Neural cell (in vitro differentiated cells): ENCODE measurements around the gene PEAK1. TPM values are rescaled to one million over a fixed set of nuclear protein-coding genes. Genes with fewer than 3 reads are reported as not detected.
"Not testable (repeated sequence)": the region's sequence is repeated elsewhere in the genome, so short reads cannot be mapped to it uniquely, and the experiment has no call there.

Experiments
- H2AFZ ChIP-seq: fragments of 200-600, 300-800 bp; sonication (generic), shearing (Covaris generic); 2 replicates; pipeline ENCODE4 v1.6.0; 2014; ENCODE audit warnings: low read depth, mild to moderate bottlenecking, antibody characterized with exemption, low read length, moderate library complexity
- H3F3A ChIP-seq: fragments of 200-600 bp; shearing (Covaris generic); 2 replicates; pipeline ENCODE4 v1.6.1; 2016; ENCODE audit warnings: mild to moderate bottlenecking, moderate library complexity, mixed read lengths, antibody characterized with exemption, low read length; ENCODE audit not compliant: insufficient read depth, poor library complexity, severe bottlenecking
- H3K27ac ChIP-seq: fragments of 200-600, 300-800 bp; sonication (generic), shearing (Covaris generic); 2 replicates; pipeline ENCODE4 v1.5.1; 2014; ENCODE audit warnings: mild to moderate bottlenecking, low read length, moderate library complexity
- H3K27me3 ChIP-seq: fragments of 300-800, 200-600 bp; sonication (generic), shearing (Covaris generic); 2 replicates; pipeline ENCODE4 v1.6.0; 2014; ENCODE audit warnings: mild to moderate bottlenecking, low read depth, low read length, moderate library complexity; ENCODE audit not compliant: insufficient read depth
- H3K36me3 ChIP-seq: fragments of 300-800, 200-600 bp; sonication (generic), shearing (Covaris generic); 2 replicates; pipeline ENCODE4 v1.5.1; 2014; ENCODE audit warnings: mild to moderate bottlenecking, antibody characterized with exemption, low read length, moderate library complexity; ENCODE audit not compliant: insufficient read depth
- H3K4me2 ChIP-seq: fragments of 300-800, 200-600 bp; sonication (generic), shearing (Covaris generic); 2 replicates; pipeline ENCODE4 v1.6.0; 2014; ENCODE audit warnings: mild to moderate bottlenecking, low read length
- H3K4me3 ChIP-seq: fragments of 300-800, 200-600 bp; sonication (generic), shearing (Covaris generic); 2 replicates; pipeline ENCODE4 v1.5.1; 2014; ENCODE audit warnings: mild to moderate bottlenecking, low read length, moderate library complexity
- H3K79me2 ChIP-seq: fragments of 200-600 bp; shearing (Covaris generic); replicated peaks from 2 replicates; pipeline ENCODE4 v1.6.0; 2014; ENCODE audit warnings: mild to moderate bottlenecking, low read length, moderate library complexity; ENCODE audit not compliant: insufficient read depth
- H3K9ac ChIP-seq: fragments of 300-800, 200-600 bp; sonication (generic), shearing (Covaris generic); 2 replicates; pipeline ENCODE4 v1.6.1; 2016; ENCODE audit warnings: mild to moderate bottlenecking, low read length, mixed read lengths
- H3K9me2 ChIP-seq: fragments of 200-600 bp; shearing (Covaris generic); 2 replicates; pipeline ENCODE4 v1.6.1; 2016; ENCODE audit warnings: mild to moderate bottlenecking, low read length, mixed read lengths; ENCODE audit not compliant: insufficient read depth
- H3K9me3 ChIP-seq: fragments of 200-600, 300-800 bp; sonication (generic), shearing (Covaris generic); 2 replicates; pipeline ENCODE4 v1.6.1; 2016; ENCODE audit warnings: mild to moderate bottlenecking, mixed run types, low read length, moderate library complexity, mixed read lengths
- H4K20me1 ChIP-seq: fragments of 200-600 bp; shearing (Covaris generic); 2 replicates; pipeline ENCODE4 v1.6.1; 2016; ENCODE audit warnings: mild to moderate bottlenecking, mixed run types; ENCODE audit not compliant: insufficient read depth
- CTCF ChIP-seq: fragments of 450-650 bp; IDR thresholded peaks from 2 replicates; pipeline ENCODE4 v1.5.1; 2014; ENCODE audit warnings: antibody characterized with exemption, mild to moderate bottlenecking, moderate library complexity; ENCODE audit not compliant: poor library complexity, severe bottlenecking
- EP300 ChIP-seq: fragments of 450-650 bp; conservative IDR thresholded peaks from 2 replicates; pipeline ENCODE4 v1.6.1; 2014; ENCODE audit warnings: antibody characterized with exemption, mild to moderate bottlenecking, moderate library complexity; ENCODE audit not compliant: poor library complexity, severe bottlenecking
- EZH2 ChIP-seq: fragments of 200-600, 300-800 bp; shearing (Covaris generic), sonication (generic); IDR thresholded peaks from 2 replicates; pipeline ENCODE4 v1.6.1; 2014; ENCODE audit warnings: antibody characterized with exemption, low read length, borderline replicate concordance, mild to moderate bottlenecking; ENCODE audit not compliant: insufficient read depth, poor library complexity, severe bottlenecking
- MXI1 ChIP-seq: fragments of 450-650 bp; conservative IDR thresholded peaks from 2 replicates; pipeline ENCODE4 v1.6.1; 2014; ENCODE audit warnings: antibody characterized with exemption, mild to moderate bottlenecking; ENCODE audit not compliant: poor library complexity, severe bottlenecking
- POLR2AphosphoS5 ChIP-seq: IDR thresholded peaks from 2 replicates; pipeline ENCODE4 v1.6.1; 2012
- RAD21 ChIP-seq: fragments of 450-650 bp; conservative IDR thresholded peaks from 2 replicates; pipeline ENCODE4 v1.6.1; 2014; ENCODE audit warnings: antibody characterized with exemption, mild to moderate bottlenecking, moderate library complexity
- REST ChIP-seq: IDR thresholded peaks from 2 replicates; pipeline ENCODE4 v1.6.1; 2012; ENCODE audit warnings: borderline replicate concordance
- SMC3 ChIP-seq: fragments of 450-650 bp; conservative IDR thresholded peaks from 2 replicates; pipeline ENCODE4 v1.6.1; 2014; ENCODE audit warnings: antibody characterized with exemption, mild to moderate bottlenecking, moderate library complexity; ENCODE audit not compliant: poor library complexity
- TAF1 ChIP-seq: IDR thresholded peaks from 2 replicates; pipeline ENCODE4 v1.6.1; 2012; ENCODE audit warnings: low read depth
- polyA plus RNA-seq: library from polyadenylated mRNA; depleted of rRNA; stranded (reverse); fragments of >200 nt; gene quantifications from 2 replicates; pipeline ENCODE4 v1.2.3, GENCODE V29; 2014

Gene PEAK1
- polyA plus RNA-seq, 1 donor from 2014 or later = 5.8 TPM

GRCh38 chr15:77185242-77185785 is 234.6 kb downstream of the PEAK1 start:
- Histone ChIP-seq H2AFZ (no peak overlapping the region), H3K9me3 (no peaks in the 10 kb centered on the region), H4K20me1 (no peaks in the 10 kb centered on the region), H3K4me3 (no peak overlapping the region), H3K36me3 (no peaks in the 10 kb centered on the region), H3K9me2 (no peaks in the 10 kb centered on the region), H3F3A (no peaks in the 10 kb centered on the region), H3K4me2 (no peak overlapping the region), H3K27me3 (no peaks in the 10 kb centered on the region), H3K9ac (no peak overlapping the region), H3K27ac (no peak overlapping the region), H3K79me2 (no peaks in the 10 kb centered on the region)
- no peak for TF ChIP-seq RAD21
- no peak for TF ChIP-seq EZH2
- no peak for TF ChIP-seq TAF1
- no peak for TF ChIP-seq MXI1
- TF ChIP-seq SMC3 = no peak
- no peak for TF ChIP-seq EP300
- TF ChIP-seq POLR2AphosphoS5 = no peak
- no peak for TF ChIP-seq CTCF
- no peak for TF ChIP-seq REST

GRCh38 chr15:77184352-77184751 is 235.6 kb downstream of the PEAK1 start:
- not testable (repeated sequence) for H3K36me3 ChIP-seq, H3K9me3 ChIP-seq, H3F3A ChIP-seq, H3K79me2 ChIP-seq, H3K4me3 ChIP-seq, H3K4me2 ChIP-seq, H4K20me1 ChIP-seq, H3K27ac ChIP-seq, H3K27me3 ChIP-seq, H2AFZ ChIP-seq, H3K9me2 ChIP-seq, H3K9ac ChIP-seq

- no peak overlapping the region for H3K4me3 ChIP-seq
- H3K9me3 ChIP-seq = no peaks in the 10 kb centered on the region
- no peaks in the 10 kb centered on the region for H3F3A ChIP-seq
- TF ChIP-seq TAF1 = no peak
- no peak for TF ChIP-seq EP300
- no peak for TF ChIP-seq RAD21
- TF ChIP-seq POLR2AphosphoS5 = no peak
- TF ChIP-seq EZH2 = no peak
- TF ChIP-seq SMC3 = no peak
- TF ChIP-seq CTCF = no peak
- no peaks in the 10 kb centered on the region for H3K27me3 ChIP-seq
- H3K36me3 ChIP-seq = no peaks in the 10 kb centered on the region
- H3K9me2 ChIP-seq = no peaks in the 10 kb centered on the region
- no peaks in the 10 kb centered on the region for H3K79me2 ChIP-seq
- H2AFZ ChIP-seq = no peak overlapping the region
- no peak overlapping the region for H3K4me2 ChIP-seq
- H3K27ac ChIP-seq = no peak overlapping the region
- H3K9ac ChIP-seq = no peak overlapping the region
- no peaks in the 10 kb centered on the region for H4K20me1 ChIP-seq
Observed at GRCh38 chr15:77183066-77183465, 236.8 kb downstream of the PEAK1 start.
